Measurements from ENCODE around the gene CHIC2. TPM values are rescaled to one million over a fixed set of nuclear protein-coding genes. Genes with fewer than 3 reads are reported as not detected.

The CHIC2 gene
- total and polyA plus RNA-seq, 2 of the 4 experiments (the other 2 are of a cell fraction): 20.4 to 26.3 TPM

GRCh38 chr4:54077812-54078211 is 13.4 kb upstream of the CHIC2 start:
- H3K79me1 ChIP-seq (ENCODE audit: low read depth in 1 of 2, low read length in 2 of 2): peaks cover 0 to 18% of the 10 kb centered on the region in 2 experiments; a peak in 2 of 4 replicates
- H2AFZ ChIP-seq (replicated peaks; ENCODE audit: low read length, poor library complexity): no peak overlapping the region
- peak overlapping the region; percentile 76 for H2BK120ac ChIP-seq (ENCODE audit: low read depth, low read length)
- H3K9me3 ChIP-seq (ENCODE audit: control insufficient read depth, insufficient read depth, low read length): no peaks in the 10 kb centered on the region
- peaks cover 14% of the 10 kb centered on the region for H3K9me1 ChIP-seq (ENCODE audit: insufficient read depth, low read length)
- peak overlapping the region; percentile 70 for H3K23ac ChIP-seq (ENCODE audit: low read depth, low read length)
- peak overlapping the region; percentile 2 to 74; a peak in 3 of 4 replicates for H4K8ac ChIP-seq (ENCODE audit: low read depth in 2 of 2, low read length in 2 of 2)
- no peaks in the 10 kb centered on the region for H3K36me3 ChIP-seq (ENCODE audit: control insufficient read depth, insufficient read depth, low read length)
- no peaks in the 10 kb centered on the region for H4K20me1 ChIP-seq (ENCODE audit: insufficient read depth, low read length)
- peak overlapping the region; percentile 74 for H2AK5ac ChIP-seq (ENCODE audit: low read depth, low read length)
- TF ChIP-seq CEBPB (IDR thresholded peaks at IDR 0.05; ENCODE audit: low read depth, low read length): 0 out of 2 replicates have a peak, but pooled peaks have one; percentile 7
- no peak for TF ChIP-seq MAFK (IDR thresholded peaks at IDR 0.05; ENCODE audit: low read depth, low read length)
- no TSS peak for BruUV-seq (replicated peaks)
- CTCF ChIA-PET: no interaction called here
- H2BK20ac ChIP-seq (ENCODE audit: low read depth, low read length): peak overlapping the region; percentile 80
- peak overlapping the region; percentile 42 for H2AK9ac ChIP-seq (replicated peaks; ENCODE audit: low read depth, low read length, poor library complexity)
- ATAC-seq (ENCODE audit: low read depth) (no peak), DNase-seq (peak; percentile 60)
- H3K27me3 ChIP-seq (ENCODE audit: control insufficient read depth, insufficient read depth, low read length): no peaks in the 10 kb centered on the region
- H2BK5ac ChIP-seq (ENCODE audit: low read depth, low read length, poor library complexity, severe bottlenecking): peak overlapping the region; percentile 64
- no peak overlapping the region; the same call in 1 of the 2 replicates for H3K4me2 ChIP-seq (ENCODE audit: low read depth, low read length)
- no peak overlapping the region for H3K9ac ChIP-seq (ENCODE audit: low read depth, low read length)
- POLR2A ChIA-PET (ENCODE audit: unreplicated experiment): no interaction called here
- H4K91ac ChIP-seq (ENCODE audit: insufficient read depth, low read depth, low read length): peak overlapping the region; percentile 79
- no peak overlapping the region for H3K4me3 ChIP-seq (ENCODE audit: insufficient read depth, low read depth, low read length)
- no peak overlapping the region for H3K27ac ChIP-seq (ENCODE audit: insufficient read depth, low read length)
- peak overlapping the region; percentile 96 for H2BK15ac ChIP-seq (ENCODE audit: low read depth, low read length)
- no peak overlapping the region for H3K56ac ChIP-seq (ENCODE audit: extremely low read depth, insufficient read depth, low read length)
- 80% methylated on average over 1 of the region's 1 CpG; no CpG with 5 or more reads in 1 of the 2 experiments for WGBS, 2 experiments (ENCODE audit: extremely low coverage in 2 of 2, insufficient read length in 1 of 2)
- H3K4me1 ChIP-seq (ENCODE audit: control insufficient read depth, insufficient read depth, low read length): peaks cover 16% of the 10 kb centered on the region
- intact Hi-C loops (cut with micrococcal nuclease) (no loop called here), in situ Hi-C loops (cut with MboI; ENCODE audit: low sequenced_read_pairs) (no loop called here), dilution Hi-C loops (cut with HindIII; ENCODE audit: low sequenced_read_pairs, unreplicated experiment) (no loop called here)
- H3K18ac ChIP-seq (ENCODE audit: low read depth, low read length): peak overlapping the region; percentile 71; the same call in 1 of the 2 replicates
- 0 out of 2 replicates have a peak overlapping the region, but pooled peaks have one; percentile 30 for H4K5ac ChIP-seq (ENCODE audit: low read depth, low read length)
- H3K14ac ChIP-seq (replicated peaks; ENCODE audit: low read depth, low read length): peak overlapping the region; percentile 57; the same call in 1 of the 2 replicates
- peak overlapping the region; percentile 67; the same call in 1 of the 2 replicates for H3K4ac ChIP-seq (ENCODE audit: low read depth, low read length)
